ENCODE data around the gene PPDPF.
"Not testable (repeated sequence)": the region's sequence is repeated elsewhere in the genome, so short reads cannot be mapped to it uniquely, and the experiment has no call there.

Gene PPDPF, protein sequence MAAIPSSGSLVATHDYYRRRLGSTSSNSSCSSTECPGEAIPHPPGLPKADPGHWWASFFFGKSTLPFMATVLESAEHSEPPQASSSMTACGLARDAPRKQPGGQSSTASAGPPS

DNA sequence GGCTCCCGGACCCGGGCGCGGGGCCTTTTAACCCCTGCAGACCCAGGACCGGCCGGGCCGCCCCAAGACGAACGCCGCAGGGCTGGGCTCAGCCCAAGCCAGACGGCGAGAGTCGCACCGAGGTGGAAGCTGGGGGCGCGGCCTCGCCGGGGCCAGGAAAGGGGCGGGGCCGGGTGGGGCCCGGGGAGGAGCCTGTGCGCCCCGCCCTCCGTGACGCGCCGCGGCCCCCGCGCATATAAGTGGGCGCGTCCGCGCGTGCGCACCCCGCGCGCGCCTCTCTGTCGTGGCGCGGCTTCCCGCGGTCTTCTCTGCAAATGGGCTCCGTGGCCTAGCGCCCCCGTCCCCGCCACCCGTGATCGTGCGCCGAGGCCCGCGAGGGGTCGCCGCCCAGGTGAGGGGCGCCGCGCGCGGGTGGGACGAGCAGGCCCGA lies at the start of gene PPDPF:
PPDPF (plus strand) TSS at position 262 of the 430 bp plus-strand sequence. CDS start 544 bp downstream, outside the sequence.
- DNase-seq: peak; percentile 86

DNA sequence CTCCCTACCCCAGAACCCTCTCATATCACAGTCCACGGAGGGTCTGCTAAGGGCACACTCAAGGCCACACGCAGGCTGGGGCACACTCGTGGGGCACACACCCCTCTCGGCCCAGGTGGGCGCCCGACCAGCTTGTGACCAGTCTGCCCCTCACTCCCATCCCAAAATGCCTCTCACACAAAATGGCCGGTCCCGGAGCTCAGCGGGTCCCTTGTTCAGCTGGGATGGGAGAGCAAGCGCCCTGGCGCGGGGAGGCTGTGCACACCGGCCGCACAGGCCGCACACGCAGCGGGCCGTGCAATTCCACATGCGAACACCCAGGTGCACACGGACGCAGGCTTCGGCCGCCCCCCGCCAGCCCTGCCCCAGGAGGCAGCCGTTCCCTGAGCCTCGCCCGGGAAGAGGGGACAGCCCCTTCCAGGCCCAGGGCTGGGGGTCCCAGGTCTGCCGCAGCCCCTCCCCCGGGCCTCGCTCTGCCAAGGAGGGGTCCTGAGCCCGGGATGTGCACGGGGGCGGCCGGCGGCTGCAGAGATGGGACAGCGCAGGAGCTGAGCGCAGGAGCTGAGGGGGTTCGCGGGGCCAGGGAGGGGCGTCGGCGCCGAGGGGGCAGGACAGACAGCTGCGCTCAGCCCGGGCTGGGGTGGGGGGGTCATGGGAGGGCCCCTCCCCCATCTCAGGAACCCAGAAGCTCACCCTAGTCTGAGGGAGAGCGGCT lies 49.4 kb upstream of the PPDPF start:
- no peak for DNase-seq

DNA sequence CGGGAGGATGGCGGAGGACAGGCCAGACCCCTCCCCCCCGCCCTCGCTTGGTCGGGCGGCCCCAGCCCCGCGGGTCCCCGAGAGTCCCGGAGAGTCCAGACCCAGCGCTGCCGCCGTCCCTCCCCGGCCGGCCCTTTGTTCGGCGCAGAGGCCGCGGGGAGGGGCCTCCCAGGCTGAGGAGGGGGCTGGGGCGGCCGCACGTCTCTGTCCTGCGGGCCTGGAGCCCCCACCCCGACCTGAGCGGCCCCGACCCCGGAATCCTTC lies 48.9 kb upstream of the PPDPF start:
- no peak for DNase-seq

GRCh38 chr20:63471981-63472831 lies 48.4 kb upstream of the PPDPF start, which contains the start of gene KCNQ2:
TSS of gene KCNQ2 (minus strand) at chr20:63472655. CDS start at chr20:63472463, 192 bp downstream.
- no peak for DNase-seq

- no peak for DNase-seq
Measured at GRCh38 chr20:63472862-63473390, 47.6 kb upstream of the PPDPF start.

DNA sequence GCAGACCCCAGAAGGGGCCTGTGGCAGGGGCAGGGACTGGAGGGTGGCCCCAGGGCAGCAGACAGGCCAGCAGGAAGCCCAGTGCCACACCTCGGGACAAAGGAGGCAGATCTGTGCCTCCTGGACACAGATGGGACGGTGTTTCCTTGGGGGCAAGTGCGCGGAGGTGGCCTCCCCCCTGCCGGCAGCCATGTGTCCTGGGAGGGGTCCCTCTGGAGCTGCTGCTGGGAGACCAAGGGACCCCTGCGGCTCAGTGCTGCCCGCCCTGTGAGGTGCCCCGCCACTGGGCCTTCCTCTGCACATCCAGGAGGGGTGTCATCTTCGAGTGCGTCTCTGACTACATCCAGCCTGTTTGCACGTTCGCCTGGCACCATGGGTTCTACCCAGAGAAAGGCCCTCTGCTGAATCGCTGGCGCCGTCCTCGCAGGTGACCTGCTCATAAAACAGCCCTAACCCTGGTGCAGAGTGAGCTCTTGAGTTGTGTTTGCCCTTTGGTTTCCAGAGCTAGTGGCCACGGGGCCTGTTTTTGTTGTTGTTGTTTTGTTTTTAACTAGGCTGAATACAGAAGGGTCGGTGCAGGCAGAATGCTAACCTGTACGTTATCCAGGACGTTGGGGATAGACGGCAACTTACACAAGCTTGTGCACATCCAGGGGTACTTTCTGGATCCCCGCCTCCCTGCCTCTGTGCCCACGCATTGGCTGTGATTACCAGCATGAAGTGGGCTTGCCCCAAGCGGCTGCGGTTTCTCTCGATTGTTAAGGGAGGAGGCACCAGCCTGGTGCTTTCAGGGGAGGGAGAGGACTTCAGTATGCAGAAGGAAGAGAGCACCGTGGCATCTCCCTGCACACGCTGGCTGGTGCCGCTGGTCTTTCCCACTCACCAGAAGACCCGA lies 46.8 kb upstream of the PPDPF start:
- DNase-seq: peak; percentile 38

DNA sequence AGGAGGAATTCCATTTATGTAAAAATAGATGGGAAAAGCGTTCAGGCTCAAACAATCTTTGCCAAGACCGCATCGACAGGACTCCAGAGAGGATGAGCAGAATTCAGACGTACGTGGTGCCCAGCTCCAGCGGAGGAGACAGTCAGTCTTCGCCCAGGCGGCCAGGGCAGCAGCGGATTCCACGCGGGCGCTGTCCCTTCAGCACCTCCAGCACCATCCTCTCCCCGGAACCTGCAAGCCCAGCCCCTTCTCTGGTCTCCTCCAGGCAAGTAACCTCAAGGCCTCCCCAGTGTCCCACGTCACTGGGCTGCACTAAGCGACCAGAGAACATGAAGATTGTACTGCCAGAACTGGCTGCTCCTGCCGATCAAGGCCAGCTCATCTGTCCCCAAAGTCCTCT lies 45.4 kb upstream of the PPDPF start:
- DNase-seq: peak; percentile 46

- no peak for DNase-seq
Measured at GRCh38 chr20:63477061-63477616, 43.4 kb upstream of the PPDPF start.

GRCh38 chr20:63477944-63478343 lies 42.6 kb upstream of the PPDPF start:
- DNase-seq: no peak

DNA sequence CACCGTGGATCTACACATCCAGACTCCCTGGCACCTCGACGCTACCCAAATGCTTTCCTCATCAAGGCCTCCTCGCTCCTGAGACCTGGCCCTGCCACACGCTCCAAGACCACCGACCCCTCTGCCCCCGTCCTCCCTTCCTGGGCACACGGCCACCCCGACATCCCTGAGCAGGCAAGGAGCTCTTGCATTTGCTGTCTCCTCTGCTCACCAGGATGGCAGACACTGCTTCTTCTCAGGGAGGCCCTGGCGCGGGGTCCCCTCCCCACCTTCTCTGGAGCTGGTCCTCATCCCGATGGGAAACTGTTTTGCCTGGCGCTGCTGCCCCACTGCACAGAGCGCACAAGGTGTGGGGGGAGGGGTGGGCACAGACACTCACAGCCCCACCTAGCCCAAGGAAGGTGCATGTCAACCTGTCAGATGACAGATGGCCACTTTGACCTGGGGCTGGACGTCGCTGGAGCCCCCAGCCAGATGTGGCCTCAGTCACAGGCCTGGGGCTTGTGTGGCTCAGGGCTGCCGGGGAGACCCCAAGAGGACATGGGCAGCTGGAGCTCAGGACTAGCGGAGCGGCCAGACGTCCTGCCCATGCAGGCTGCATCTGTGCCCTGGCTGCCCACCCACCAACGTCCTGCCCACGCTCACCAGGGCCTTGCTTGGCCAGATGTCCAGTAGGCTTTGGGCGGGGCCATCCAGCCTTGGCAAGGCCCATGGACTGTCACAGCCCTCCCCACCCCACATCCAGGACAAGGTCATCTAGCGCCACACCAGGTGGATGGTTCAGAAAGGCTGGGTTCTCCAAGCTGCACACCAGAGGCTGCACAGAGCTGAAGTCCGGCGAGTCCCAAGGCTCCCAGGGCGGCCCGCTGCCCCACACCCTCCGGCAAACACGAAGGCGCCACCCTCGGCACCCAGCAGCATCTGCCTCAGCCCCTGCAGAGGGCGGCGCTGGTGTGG lies 41.9 kb upstream of the PPDPF start:
- no peak for DNase-seq

DNA sequence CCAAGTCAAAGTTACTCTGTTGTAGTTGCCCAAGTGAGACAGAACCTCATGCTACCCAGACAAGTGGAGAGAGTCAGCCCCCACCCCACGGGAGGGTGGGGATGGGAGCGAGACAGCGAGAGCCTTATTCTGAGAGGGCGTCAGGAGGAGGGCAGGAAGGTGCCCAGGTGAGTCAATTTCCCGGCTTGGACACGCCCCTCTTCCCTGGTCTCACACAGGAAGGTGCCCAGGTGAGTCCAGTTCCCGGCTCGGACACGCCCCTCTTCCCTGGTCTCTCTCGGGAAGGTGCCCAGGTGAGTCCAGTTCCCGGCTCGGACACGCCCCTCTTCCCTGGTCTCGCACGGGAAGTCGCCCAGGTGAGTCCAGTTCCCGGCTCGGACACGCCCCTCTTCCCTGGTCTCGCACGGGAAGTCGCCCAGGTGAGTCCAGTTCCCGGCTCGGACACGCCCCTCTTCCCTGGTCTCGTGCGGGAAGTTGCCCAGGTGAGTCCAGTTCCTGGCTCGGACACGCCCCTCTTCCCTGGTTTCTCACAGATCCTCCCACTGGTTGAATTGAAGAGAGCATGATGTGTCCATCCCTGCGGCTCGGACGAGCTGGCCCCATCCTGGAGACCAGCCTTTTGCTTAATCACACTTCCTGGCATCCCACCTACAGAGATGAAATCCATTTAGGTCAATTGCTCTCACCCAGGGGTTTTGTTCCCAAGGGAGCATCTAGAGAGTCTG lies 40.7 kb upstream of the PPDPF start:
- not testable (repeated sequence) for DNase-seq

GRCh38 chr20:63481503-63481902 lies 39.1 kb upstream of the PPDPF start:
- no peak for DNase-seq

DNA sequence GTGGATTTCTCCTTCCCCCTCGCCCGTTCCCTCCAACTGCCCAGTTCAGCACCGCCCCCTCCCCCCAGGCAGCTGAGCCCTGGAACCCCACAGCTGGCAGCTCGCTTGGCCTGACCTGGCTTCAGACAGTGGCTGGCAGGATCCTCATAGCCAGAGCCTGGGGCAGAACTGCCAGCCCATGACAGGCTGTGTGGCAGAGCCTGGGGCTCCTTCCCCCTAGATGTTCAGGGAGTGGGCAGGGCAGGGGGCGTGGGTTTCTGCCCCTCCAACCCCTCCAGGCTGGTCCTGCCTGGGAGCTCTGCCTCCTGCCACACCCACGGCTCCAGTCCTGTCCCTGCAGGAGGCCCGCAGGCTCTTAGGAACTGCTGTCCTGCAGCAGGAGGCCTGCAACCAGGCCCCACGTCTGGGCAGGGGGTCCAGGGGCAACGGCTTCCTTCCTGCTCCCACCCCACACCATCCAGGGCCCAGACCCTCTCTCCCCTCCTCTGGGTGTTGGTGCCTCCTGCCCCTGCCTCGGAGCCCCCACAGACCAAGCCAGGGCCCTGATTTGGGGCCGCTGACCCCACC lies 38.5 kb upstream of the PPDPF start:
- DNase-seq: no peak

DNA sequence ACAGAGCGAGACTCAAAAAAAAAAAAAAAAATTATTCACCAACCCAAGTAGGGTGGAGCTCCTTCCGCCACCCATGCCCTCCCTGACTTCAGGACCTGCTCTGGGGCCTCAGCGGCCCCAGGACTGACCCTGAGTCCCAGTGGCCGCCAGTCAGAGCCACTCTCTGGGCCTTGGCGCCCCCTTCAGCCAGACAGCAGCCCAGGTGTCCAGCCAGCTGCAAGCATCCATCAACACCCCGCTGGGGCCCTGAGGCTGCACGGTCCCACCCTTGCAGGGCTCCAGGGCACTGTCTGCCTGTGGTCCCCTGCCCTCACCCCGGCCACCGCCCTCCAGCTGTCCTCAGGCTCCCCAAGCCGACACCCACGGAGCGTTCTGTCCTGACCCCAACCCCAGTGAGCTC lies 36.7 kb upstream of the PPDPF start:
- no peak for DNase-seq

GRCh38 chr20:63484236-63484635 lies 36.3 kb upstream of the PPDPF start:
- DNase-seq: no peak

DNA sequence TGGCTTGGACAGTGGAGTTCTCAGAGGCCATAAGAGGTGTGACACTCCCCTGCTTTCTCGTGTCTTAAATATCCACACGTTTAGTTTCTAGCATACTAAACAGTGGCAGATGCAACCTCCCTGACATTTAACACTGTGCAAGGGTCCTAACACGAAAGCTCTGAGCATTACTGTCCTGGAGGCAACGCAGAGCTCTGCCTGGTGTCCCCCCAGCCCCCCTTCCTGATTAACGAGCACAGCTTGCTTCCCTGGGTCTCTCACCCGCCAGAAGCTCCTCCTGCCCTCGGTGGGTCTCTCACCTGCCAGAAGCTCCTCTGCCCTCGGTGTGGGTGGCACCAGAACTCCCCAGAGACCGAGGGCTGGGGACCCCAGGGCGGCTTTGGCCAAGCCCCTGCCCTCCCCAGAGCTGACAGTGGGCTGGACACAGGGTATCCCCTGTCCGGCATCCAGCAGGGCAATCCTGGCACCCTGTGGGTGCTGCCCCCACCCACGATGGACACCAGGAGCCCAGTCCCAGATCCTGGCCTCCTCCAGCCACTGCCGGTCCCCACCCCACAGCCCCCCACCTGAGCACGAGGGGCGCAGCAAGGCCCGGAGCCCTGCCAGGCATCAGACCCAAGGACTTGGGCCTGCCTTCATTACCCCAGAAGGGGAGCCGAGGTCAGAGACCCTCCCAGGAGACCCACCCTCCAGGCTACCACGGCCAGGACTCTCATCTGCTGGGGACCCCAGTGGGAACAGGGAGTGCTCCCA lies 35.7 kb upstream of the PPDPF start:
- DNase-seq: no peak

- DNase-seq: no peak
Measured at GRCh38 chr20:63486300-63486855, 34.2 kb upstream of the PPDPF start.

DNA sequence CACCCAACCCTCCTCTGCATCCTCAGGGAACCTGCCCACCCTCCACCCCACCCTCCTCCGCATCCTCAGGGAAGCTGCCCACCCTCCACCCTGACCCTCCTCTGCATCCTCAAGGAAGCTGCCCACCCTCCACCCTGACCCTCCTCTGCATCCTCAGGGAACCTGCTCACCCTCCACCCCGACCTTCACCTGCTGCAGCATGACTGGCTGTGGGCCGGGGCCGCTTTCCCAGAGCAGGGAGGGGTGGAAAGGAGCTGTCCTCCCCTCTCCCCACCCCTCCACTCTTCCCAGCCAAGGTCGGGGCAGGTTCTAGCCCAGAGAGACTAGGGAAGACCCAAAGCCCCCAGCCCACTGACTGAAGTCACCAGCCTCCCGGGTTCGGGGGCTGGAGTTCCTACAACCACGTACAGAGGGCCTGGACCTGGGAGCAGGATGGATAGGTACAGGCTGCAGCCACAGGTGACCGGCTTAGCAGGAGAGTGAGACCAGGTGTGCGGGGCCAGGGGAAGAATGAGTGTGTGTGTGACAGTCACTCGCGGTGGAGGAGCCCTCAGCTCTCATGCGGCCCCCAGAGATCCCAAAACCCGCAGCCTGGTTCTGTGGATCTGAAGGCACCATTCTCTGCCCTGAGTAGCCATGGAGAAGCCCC lies 33.3 kb upstream of the PPDPF start:
- DNase-seq: no peak
